Small intestine (tissue), 7 donors: ENCODE results near the gene ITGB6. TPM values are rescaled to one million over a fixed set of nuclear protein-coding genes. Genes with fewer than 3 reads are reported as not detected.
"Not testable (repeated sequence)": the region's sequence is repeated elsewhere in the genome, so short reads cannot be mapped to it uniquely, and the experiment has no call there.

ENCODE experiments used
- DNase-seq, 2 donors: peaks; one replicate each; pipeline versions ENCODE4 v3.0.0 to v3.0.0-alpha.2; 2013
- FAIRE-seq: peaks from 2 replicates; lab custom pipeline; 2012; peaks lifted over from hg19 to GRCh38; lab: Jason Lieb, UNC
- H3K27ac ChIP-seq, 3 donors: one replicate each; pipeline ENCODE4 v1.5.1; 2013; ENCODE audit warnings: low read length in 2 of 3, mild to moderate bottlenecking in 2 of 3, control low read depth in 1 of 3, inconsistent platforms in 1 of 3, low read depth in 1 of 3, moderate library complexity in 1 of 3
- H3K27me3 ChIP-seq, 3 donors: one replicate each; pipeline ENCODE4 v1.6.1; 2013; ENCODE audit warnings: low read length in 3 of 3, inconsistent platforms in 1 of 3; ENCODE audit not compliant: control insufficient read depth in 3 of 3, insufficient read depth in 3 of 3
- H3K36me3 ChIP-seq, 3 donors: one replicate each; pipeline ENCODE4 v1.6.1; 2013; ENCODE audit warnings: low read length in 3 of 3, inconsistent platforms in 1 of 3, low read depth in 1 of 3, mild to moderate bottlenecking in 1 of 3, moderate library complexity in 1 of 3; ENCODE audit not compliant: control insufficient read depth in 3 of 3, insufficient read depth in 2 of 3
- H3K4me1 ChIP-seq, 3 donors: one replicate each; pipeline ENCODE4 v1.6.1; 2013; ENCODE audit warnings: low read length in 2 of 3, inconsistent platforms in 1 of 3, low read depth in 1 of 3, mild to moderate bottlenecking in 1 of 3, moderate library complexity in 1 of 3; ENCODE audit not compliant: control insufficient read depth in 3 of 3, insufficient read depth in 2 of 3
- H3K4me3 ChIP-seq, 3 donors: one replicate each; pipeline ENCODE4 v1.5.1; 2013; ENCODE audit warnings: low read length in 3 of 3, control low read depth in 1 of 3, inconsistent platforms in 1 of 3, low read depth in 1 of 3, mild to moderate bottlenecking in 1 of 3, moderate library complexity in 1 of 3
- H3K9me3 ChIP-seq, 2 donors: one replicate each; pipeline ENCODE4 v1.6.1; 2013; ENCODE audit warnings: low read depth in 1 of 2, low read length in 1 of 2; ENCODE audit not compliant: control insufficient read depth in 2 of 2, insufficient read depth in 1 of 2
- WGBS, 3 donors: extraction: QIAGEN DNeasy Blood & Tissue Kit; methylation state at CpG; one replicate each; pipeline ENCODE4 v1.1.7; 2013; 5-methylcytosine and 5-hydroxymethylcytosine counted together
- polyA plus RNA-seq, 4 donors: library from polyadenylated mRNA; stranded (reverse) in 3 of 4; unstranded in 1 of 4; fragments of 200-250 nt in 3 of 4; fragments of 120-200 nt in 1 of 4; gene quantifications; one replicate each; pipeline versions ENCODE4 v1.2.1 to v1.2.3, GENCODE V29; 2013
- donor health status: healthy with polysubstance abuse.
- donor health status: control.
- donor health status: control.
- donor health status: Bipolar disorder and iron deficiency.
- donor health status: healthy.

ITGB6 gene
- polyA plus RNA-seq, 4 donors = 3.0 to 14.2 (median 4.8) TPM

- no peak for FAIRE-seq
- WGBS, 3 donors = 92 to 97% (median 93%) methylated on average over 8 of the region's 8 CpGs
- no peaks in the 10 kb centered on the region for H3K4me1 ChIP-seq
- no peaks in the 10 kb centered on the region for H3K9me3 ChIP-seq
- no peak for DNase-seq
- peaks cover 0 to 7% (median 6%) of the 10 kb centered on the region in 3 donors for H3K36me3 ChIP-seq
- H3K27me3 ChIP-seq = no peaks in the 10 kb centered on the region
- no peak overlapping the region for H3K4me3 ChIP-seq
- H3K27ac ChIP-seq = no peak overlapping the region
Measured at GRCh38 chr2:160137464-160137863, 62.6 kb downstream of the ITGB6 start.

GRCh38 chr2:160132761-160133160 lies 67.3 kb downstream of the ITGB6 start:
- no peaks in the 10 kb centered on the region for H3K9me3 ChIP-seq
- FAIRE-seq (no peak), DNase-seq (no peak)
- no peaks in the 10 kb centered on the region for H3K27me3 ChIP-seq
- WGBS, 3 donors = 88 to 96% (median 91%) methylated on average over 3 of the region's 3 CpGs
- no peak overlapping the region for H3K4me3 ChIP-seq
- peaks cover 0 to 10% (median 4%) of the 10 kb centered on the region in 3 donors for H3K36me3 ChIP-seq
- H3K27ac ChIP-seq = no peak overlapping the region
- H3K4me1 ChIP-seq = no peaks in the 10 kb centered on the region

- Histone ChIP-seq H3K4me3 (no peak overlapping the region), H3K27me3 (no peaks in the 10 kb centered on the region), H3K9me3 (no peaks in the 10 kb centered on the region), H3K36me3 (peaks cover 0 to 7% (median 0%) of the 10 kb centered on the region in 3 donors), H3K27ac (no peak overlapping the region), H3K4me1 (no peaks in the 10 kb centered on the region)
- FAIRE-seq (no peak), DNase-seq (no peak)
- WGBS, 3 donors = 85 to 91% (median 90%) methylated on average over 2 of the region's 2 CpGs
Measured at GRCh38 chr2:160126756-160127155, 73.3 kb downstream of the ITGB6 start.

GRCh38 chr2:160126315-160126714 lies 73.8 kb downstream of the ITGB6 start:
- FAIRE-seq (no peak), DNase-seq (no peak)
- WGBS, 3 donors = 84 to 91% (median 87%) methylated on average over 12 of the region's 12 CpGs
- H3K4me3 ChIP-seq = no peak overlapping the region
- no peak overlapping the region for H3K27ac ChIP-seq
- no peaks in the 10 kb centered on the region for H3K27me3 ChIP-seq
- H3K9me3 ChIP-seq = no peaks in the 10 kb centered on the region
- H3K36me3 ChIP-seq = peaks cover 0 to 7% (median 0%) of the 10 kb centered on the region in 3 donors
- no peaks in the 10 kb centered on the region for H3K4me1 ChIP-seq

GRCh38 chr2:160125828-160126227 lies 74.2 kb downstream of the ITGB6 start:
- H3K27me3 ChIP-seq = no peaks in the 10 kb centered on the region
- H3K4me1 ChIP-seq = no peaks in the 10 kb centered on the region
- no peak overlapping the region for H3K4me3 ChIP-seq
- no peak overlapping the region for H3K27ac ChIP-seq
- WGBS, 3 donors = 76 to 87% (median 85%) methylated on average over 6 of the region's 6 CpGs
- DNase-seq (no peak), FAIRE-seq (no peak)
- H3K36me3 ChIP-seq = peaks cover 0 to 7% (median 0%) of the 10 kb centered on the region in 3 donors
- H3K9me3 ChIP-seq = no peaks in the 10 kb centered on the region

- WGBS, 3 donors = 93 to 98% (median 95%) methylated on average over 2 of the region's 2 CpGs
- Histone ChIP-seq H3K27me3 (no peaks in the 10 kb centered on the region), H3K4me1 (no peaks in the 10 kb centered on the region), H3K36me3 (peaks cover 0 to 7% (median 0%) of the 10 kb centered on the region in 3 donors), H3K9me3 (no peaks in the 10 kb centered on the region), H3K4me3 (no peak overlapping the region), H3K27ac (no peak overlapping the region)
- FAIRE-seq (no peak), DNase-seq (no peak)
Measured at GRCh38 chr2:160125366-160125765, 74.7 kb downstream of the ITGB6 start.

GRCh38 chr2:160124571-160124970 lies 75.5 kb downstream of the ITGB6 start:
- 78 to 96% (median 86%) methylated on average over 1 of the region's 1 CpG for WGBS, 3 donors
- FAIRE-seq (no peak), DNase-seq (no peak)
- Histone ChIP-seq H3K4me1 (no peaks in the 10 kb centered on the region), H3K36me3 (peaks cover 0 to 7% (median 0%) of the 10 kb centered on the region in 3 donors), H3K9me3 (no peaks in the 10 kb centered on the region), H3K27me3 (no peaks in the 10 kb centered on the region), H3K27ac (no peak overlapping the region), H3K4me3 (no peak overlapping the region)

GRCh38 chr2:160114721-160115120 lies 85.4 kb downstream of the ITGB6 start:
- 67 to 74% (median 72%) methylated on average over 7 to 8 of the region's 8 CpGs for WGBS, 3 donors
- H3K27ac ChIP-seq, H3K9me3 ChIP-seq, DNase-seq, H3K27me3 ChIP-seq, H3K4me1 ChIP-seq, H3K4me3 ChIP-seq, FAIRE-seq: not testable (repeated sequence)
- peaks cover 0 to 10% (median 0%) of the 10 kb centered on the region in 3 donors for H3K36me3 ChIP-seq

GRCh38 chr2:160114020-160114419 lies 86.1 kb downstream of the ITGB6 start:
- Histone ChIP-seq H3K27ac (no peak overlapping the region), H3K9me3 (no peaks in the 10 kb centered on the region), H3K4me3 (no peak overlapping the region), H3K27me3 (no peaks in the 10 kb centered on the region), H3K36me3 (peaks cover 0 to 10% (median 0%) of the 10 kb centered on the region in 3 donors), H3K4me1 (no peaks in the 10 kb centered on the region)
- WGBS, 3 donors = 88 to 94% (median 90%) methylated on average over 3 of the region's 3 CpGs
- FAIRE-seq (no peak), DNase-seq (no peak)
